GM12892 (cell line): Measurements from ENCODE around the gene PRX.
"Not testable (repeated sequence)": the region's sequence is repeated elsewhere in the genome, so short reads cannot be mapped to it uniquely, and the experiment has no call there.

Source experiments
- POLR2A ChIP-seq: IDR thresholded peaks from 2 replicates; pipeline ENCODE4 v1.6.1; 2011; ENCODE audit warnings: low read depth, low read length, control low read depth
- POLR2AphosphoS5 ChIP-seq: IDR thresholded peaks from 2 replicates; pipeline ENCODE4 v1.6.1; 2011; ENCODE audit warnings: low read depth, low read length, control low read depth
- TAF1 ChIP-seq: IDR thresholded peaks from 2 replicates; pipeline ENCODE4 v1.6.1; 2011; ENCODE audit warnings: low read depth, mild to moderate bottlenecking, control low read depth, low read length, borderline replicate concordance

- not testable (repeated sequence) for TF ChIP-seq POLR2AphosphoS5, TAF1, POLR2A
These were observed 4.6 kb downstream of the PRX start for GRCh38 chr19:40408598-40408925.
